MM.1S (cell line): ENCODE results near the gene ACSL6.

ENCODE experiments used
- DNase-seq: peaks from one replicate; pipeline ENCODE4 v3.0.0-alpha.2; 2015
- H2AFZ ChIP-seq: fragments of 300-600 bp; sonication (generic); 2 replicates; pipeline ENCODE4 v1.6.0; 2016; ENCODE audit warnings: antibody characterized with exemption, low read length
- H3F3A ChIP-seq: fragments of 300-600 bp; sonication (generic); 2 replicates; pipeline ENCODE4 v1.6.1; 2016; ENCODE audit warnings: mild to moderate bottlenecking, antibody characterized with exemption, low read length, moderate library complexity, mixed read lengths; ENCODE audit not compliant: insufficient read depth
- H3K27ac ChIP-seq: fragments of 300-600 bp; sonication (generic); 2 replicates; pipeline ENCODE4 v1.5.1; 2016; ENCODE audit warnings: mild to moderate bottlenecking, low read length
- H3K27me3 ChIP-seq: fragments of 300-600 bp; sonication (generic); replicated peaks from 2 replicates; pipeline ENCODE4 v1.6.0; 2016; ENCODE audit warnings: low read length; ENCODE audit not compliant: insufficient read depth
- H3K36me3 ChIP-seq: fragments of 300-600 bp; sonication (generic); replicated peaks from 2 replicates; pipeline ENCODE4 v1.6.1; 2016; ENCODE audit warnings: mild to moderate bottlenecking, low read length, mixed read lengths; ENCODE audit not compliant: insufficient read depth
- H3K4me1 ChIP-seq: fragments of 300-600 bp; sonication (generic); 2 replicates; pipeline ENCODE4 v1.6.1; 2016; ENCODE audit warnings: low read length, mixed read lengths
- H3K4me2 ChIP-seq: fragments of 300-600 bp; sonication (generic); 2 replicates; pipeline ENCODE4 v1.6.0; 2016; ENCODE audit warnings: low read depth, low read length
- H3K4me3 ChIP-seq: fragments of 300-600 bp; sonication (generic); 2 replicates; pipeline ENCODE4 v1.5.1; 2016; ENCODE audit warnings: low read length, mixed read lengths
- H3K79me2 ChIP-seq: fragments of 300-600 bp; sonication (generic); 2 replicates; pipeline ENCODE4 v1.6.1; 2016; ENCODE audit warnings: mixed run types, low read length, mixed read lengths
- H3K9ac ChIP-seq: fragments of 300-600 bp; sonication (generic); 2 replicates; pipeline ENCODE4 v1.6.1; 2016; ENCODE audit warnings: low read length, mixed read lengths
- H3K9me2 ChIP-seq: fragments of 300-600 bp; sonication (generic); replicated peaks from 2 replicates; pipeline ENCODE4 v1.6.1; 2016; ENCODE audit warnings: mild to moderate bottlenecking, low read length, mixed read lengths; ENCODE audit not compliant: insufficient read depth
- H3K9me3 ChIP-seq: fragments of 300-600 bp; sonication (generic); replicated peaks from 2 replicates; pipeline ENCODE4 v1.6.1; 2016; ENCODE audit warnings: mild to moderate bottlenecking, low read length, mixed read lengths; ENCODE audit not compliant: insufficient read depth
- H4K20me1 ChIP-seq: fragments of 300-600 bp; sonication (generic); 2 replicates; pipeline ENCODE4 v1.6.1; 2016; ENCODE audit warnings: mild to moderate bottlenecking, low read length, moderate library complexity, mixed read lengths; ENCODE audit not compliant: insufficient read depth
- EZH2 ChIP-seq: fragments of 300-600 bp; sonication (generic); optimal IDR thresholded peaks from 2 replicates; pipeline ENCODE3; 2017; ENCODE audit warnings: low read depth, mild to moderate bottlenecking, antibody characterized with exemption, low read length, mixed read lengths
- EZH2phosphoT487 ChIP-seq: fragments of 300-600 bp; sonication (generic); IDR thresholded peaks from 2 replicates; pipeline ENCODE4 v1.6.1; 2018; ENCODE audit warnings: antibody characterized with exemption, low read length
- TF ChIP-seq, protein P1 (sequence below): fragments of 300-600 bp; sonication (generic); IDR thresholded peaks from 2 replicates; pipeline ENCODE4 v1.5.1; 2016; ENCODE audit warnings: antibody characterized with exemption, low read length, mixed read lengths

The ACSL6 gene

DNA sequence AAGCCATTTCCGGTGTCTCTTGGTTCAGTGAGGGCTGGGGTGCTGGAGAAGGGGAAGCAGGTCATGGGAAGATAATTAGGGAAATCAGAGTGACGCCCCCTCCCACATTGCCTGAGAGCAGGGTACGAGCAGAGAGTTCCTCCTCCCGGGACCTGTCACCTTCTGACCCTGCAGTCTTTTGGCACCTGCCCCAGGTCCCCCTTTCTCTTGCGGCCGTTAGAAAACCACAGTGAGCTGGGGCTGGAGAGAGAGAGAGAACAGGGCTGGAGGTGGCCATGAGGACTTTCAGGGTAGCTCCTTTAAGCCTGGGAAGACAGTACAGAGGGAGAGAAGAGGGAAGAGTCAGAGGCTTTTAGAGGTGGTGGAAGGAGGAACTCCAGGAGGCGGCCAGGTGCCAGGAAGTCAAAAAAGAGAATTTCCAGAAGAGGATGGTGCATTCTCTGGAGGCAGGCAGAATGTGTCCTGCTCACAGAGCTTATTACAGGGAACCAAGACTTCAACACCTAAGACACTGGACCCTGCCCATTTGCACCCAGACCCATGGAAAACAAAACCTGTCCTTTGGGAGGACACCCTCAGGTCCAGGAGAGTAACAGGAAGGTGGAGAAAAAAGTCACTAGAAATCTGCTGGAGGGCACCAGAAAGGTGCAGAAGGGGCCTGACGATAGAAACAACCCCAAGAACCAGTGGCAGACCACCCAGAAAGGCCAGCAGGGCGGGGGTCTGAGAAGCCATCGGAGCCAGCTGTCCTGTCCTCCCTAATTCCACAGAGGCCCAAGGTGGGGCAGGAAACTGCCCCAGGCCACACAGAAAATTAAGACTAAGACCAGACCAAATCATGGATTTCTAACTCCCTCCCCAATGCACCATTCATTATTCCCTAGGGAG lies 6.5 kb upstream of the ACSL6 start:
- peaks cover 76% of the 10 kb centered on the region for H3K27me3 ChIP-seq
- DNase-seq, result peak; percentile 48
- no peaks in the 10 kb centered on the region for H3K9me2 ChIP-seq

GRCh38 chr5:132017316-132017715 lies 5.9 kb upstream of the ACSL6 start:
- H4K20me1 ChIP-seq, result peaks cover 7% of the 10 kb centered on the region; the same call in 1 of the 2 replicates
- H3K79me2 ChIP-seq, result no peaks in the 10 kb centered on the region
- H3K27ac ChIP-seq, result no peak overlapping the region
- peaks cover 76% of the 10 kb centered on the region for H3K27me3 ChIP-seq
- H3K4me2 ChIP-seq, result peak overlapping the region; percentile 3; the same call in 1 of the 2 replicates
- no peak overlapping the region for H3K4me3 ChIP-seq
- peaks cover 27% of the 10 kb centered on the region for H3F3A ChIP-seq
- no peaks in the 10 kb centered on the region for H3K36me3 ChIP-seq
- H3K9me2 ChIP-seq, result no peaks in the 10 kb centered on the region
- no peak overlapping the region for H2AFZ ChIP-seq
- peak; percentile 21 for DNase-seq
- peaks cover 36% of the 10 kb centered on the region for H3K4me1 ChIP-seq
- H3K9me3 ChIP-seq, result no peaks in the 10 kb centered on the region
- TF ChIP-seq EZH2, result no peak
- TF ChIP-seq, protein P1, sequence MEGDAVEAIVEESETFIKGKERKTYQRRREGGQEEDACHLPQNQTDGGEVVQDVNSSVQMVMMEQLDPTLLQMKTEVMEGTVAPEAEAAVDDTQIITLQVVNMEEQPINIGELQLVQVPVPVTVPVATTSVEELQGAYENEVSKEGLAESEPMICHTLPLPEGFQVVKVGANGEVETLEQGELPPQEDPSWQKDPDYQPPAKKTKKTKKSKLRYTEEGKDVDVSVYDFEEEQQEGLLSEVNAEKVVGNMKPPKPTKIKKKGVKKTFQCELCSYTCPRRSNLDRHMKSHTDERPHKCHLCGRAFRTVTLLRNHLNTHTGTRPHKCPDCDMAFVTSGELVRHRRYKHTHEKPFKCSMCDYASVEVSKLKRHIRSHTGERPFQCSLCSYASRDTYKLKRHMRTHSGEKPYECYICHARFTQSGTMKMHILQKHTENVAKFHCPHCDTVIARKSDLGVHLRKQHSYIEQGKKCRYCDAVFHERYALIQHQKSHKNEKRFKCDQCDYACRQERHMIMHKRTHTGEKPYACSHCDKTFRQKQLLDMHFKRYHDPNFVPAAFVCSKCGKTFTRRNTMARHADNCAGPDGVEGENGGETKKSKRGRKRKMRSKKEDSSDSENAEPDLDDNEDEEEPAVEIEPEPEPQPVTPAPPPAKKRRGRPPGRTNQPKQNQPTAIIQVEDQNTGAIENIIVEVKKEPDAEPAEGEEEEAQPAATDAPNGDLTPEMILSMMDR, result no peak
- TF ChIP-seq EZH2phosphoT487, result no peak
- no peak overlapping the region for H3K9ac ChIP-seq

More for the DNA sequence above, 6.5 kb upstream of the ACSL6 start:
- H3F3A ChIP-seq, result peaks cover 27% of the 10 kb centered on the region
- no peak overlapping the region for H2AFZ ChIP-seq
- peaks cover 36% of the 10 kb centered on the region for H3K4me1 ChIP-seq
- H3K79me2 ChIP-seq, result no peaks in the 10 kb centered on the region
- no peak overlapping the region for H3K4me3 ChIP-seq
- H3K9ac ChIP-seq, result no peak overlapping the region
- TF ChIP-seq EZH2 (no peak), EZH2phosphoT487 (no peak)
- TF ChIP-seq, protein P1, result no peak
- H3K4me2 ChIP-seq, result peak overlapping the region; percentile 3; the same call in 1 of the 2 replicates
- H3K9me3 ChIP-seq, result no peaks in the 10 kb centered on the region
- peaks cover 7% of the 10 kb centered on the region; the same call in 1 of the 2 replicates for H4K20me1 ChIP-seq
- no peak overlapping the region for H3K27ac ChIP-seq
- no peaks in the 10 kb centered on the region for H3K36me3 ChIP-seq

DNA sequence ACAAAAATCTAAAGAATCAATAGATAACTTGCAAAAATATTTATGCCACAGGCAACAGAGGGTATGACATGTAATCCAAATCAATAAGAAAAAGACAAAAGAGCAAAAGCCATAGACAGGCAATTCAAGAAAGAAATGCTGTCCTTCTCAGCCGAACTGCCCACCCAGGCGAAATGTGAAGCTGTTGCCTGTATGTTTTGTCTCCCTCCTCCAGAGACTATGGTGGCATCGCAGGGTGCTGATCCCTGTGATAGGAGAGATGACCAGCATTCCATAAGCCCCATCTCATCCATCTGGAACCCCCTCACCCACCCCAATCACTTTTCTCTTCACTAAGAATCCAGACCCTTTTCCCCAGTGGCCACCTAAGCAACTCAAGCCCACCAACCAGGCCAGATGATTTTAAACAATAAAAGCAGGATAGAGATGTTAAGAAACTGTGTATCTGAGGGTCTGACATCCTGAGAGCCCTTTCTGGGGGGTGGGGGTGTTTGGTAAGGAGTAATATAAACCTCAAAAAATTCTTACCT lies 5.3 kb upstream of the ACSL6 start:
- Histone ChIP-seq H3K4me3 (no peak overlapping the region), H3K9me3 (no peaks in the 10 kb centered on the region), H3K27me3 (peaks cover 76% of the 10 kb centered on the region), H3K9me2 (no peaks in the 10 kb centered on the region), H3K4me2 (no peak overlapping the region), H4K20me1 (peaks cover 7% of the 10 kb centered on the region; the same call in 1 of the 2 replicates), H2AFZ (no peak overlapping the region), H3K27ac (no peak overlapping the region), H3K36me3 (no peaks in the 10 kb centered on the region), H3K79me2 (no peaks in the 10 kb centered on the region), H3F3A (peaks cover 27% of the 10 kb centered on the region), H3K4me1 (peaks cover 36% of the 10 kb centered on the region), H3K9ac (no peak overlapping the region)
- DNase-seq, result no peak
- TF ChIP-seq, protein P1, result no peak
- no peak for TF ChIP-seq EZH2
- TF ChIP-seq EZH2phosphoT487, result no peak
